SU-DHL-6 (cell line): ENCODE measurements around the gene SHISA7.

Experiments
- H2AFZ ChIP-seq: fragments of 200-600 bp; sonication (generic); 2 replicates; pipeline ENCODE4 v1.6.1; 2014; ENCODE audit warnings: low read depth, mild to moderate bottlenecking, moderate library complexity, mixed read lengths, antibody characterized with exemption, low read length; ENCODE audit not compliant: severe bottlenecking
- H3F3A ChIP-seq: fragments of 200-600 bp; shearing (Covaris generic); 2 replicates; pipeline ENCODE4 v1.6.0; 2016; ENCODE audit warnings: antibody characterized with exemption, mild to moderate bottlenecking; ENCODE audit not compliant: insufficient read depth
- H3K27ac ChIP-seq: fragments of 200-600 bp; sonication (generic); 2 replicates; pipeline ENCODE4 v1.5.1; 2016; ENCODE audit warnings: low read depth, mild to moderate bottlenecking, low read length, moderate library complexity, mixed read lengths
- H3K27me3 ChIP-seq: fragments of 200-600 bp; sonication (generic), shearing (Covaris generic); 2 replicates; pipeline ENCODE4 v1.6.0; 2014; ENCODE audit warnings: mild to moderate bottlenecking, low read length
- H3K36me3 ChIP-seq: fragments of 200-600 bp; sonication (generic); 2 replicates; pipeline ENCODE4 v1.6.1; 2014; ENCODE audit warnings: mild to moderate bottlenecking, low read length, mixed read lengths
- H3K4me2 ChIP-seq: fragments of 300-600, 200-600 bp; shearing (Covaris generic), sonication (generic); 2 replicates; pipeline ENCODE4 v1.6.0; 2014; ENCODE audit warnings: low read length, low read depth, mild to moderate bottlenecking; ENCODE audit not compliant: poor library complexity, severe bottlenecking
- H3K4me3 ChIP-seq: fragments of 200-600 bp; sonication (generic); 2 replicates; pipeline ENCODE4 v1.5.1; 2014; ENCODE audit warnings: antibody characterized with exemption, low read length, mild to moderate bottlenecking, mixed read lengths; ENCODE audit not compliant: insufficient read depth, poor library complexity, severe bottlenecking
- H3K79me2 ChIP-seq: fragments of 200-600 bp; sonication (generic); 2 replicates; pipeline ENCODE4 v1.6.1; 2014; ENCODE audit warnings: mild to moderate bottlenecking, low read length, moderate library complexity; ENCODE audit not compliant: insufficient read depth
- H3K9ac ChIP-seq: fragments of 200-600 bp; sonication (generic); 2 replicates; pipeline ENCODE4 v1.7.0; 2014; ENCODE audit warnings: mild to moderate bottlenecking, low read length
- H3K9me2 ChIP-seq: fragments of 200-600 bp; sonication (generic); replicated peaks from 2 replicates; pipeline ENCODE4 v1.6.1; 2014; ENCODE audit warnings: low read length; ENCODE audit not compliant: insufficient read depth
- H3K9me3 ChIP-seq: fragments of 200-600 bp; sonication (generic); 2 replicates; pipeline ENCODE4 v1.6.1; 2014; ENCODE audit warnings: low read length, mixed read lengths; ENCODE audit not compliant: insufficient read depth
- H4K20me1 ChIP-seq: fragments of 200-600 bp; sonication (generic); 2 replicates; pipeline ENCODE4 v1.6.1; 2014; ENCODE audit warnings: low read depth, mild to moderate bottlenecking, antibody characterized with exemption, low read length, moderate library complexity, mixed read lengths
- CTCF ChIP-seq: fragments of 200-600 bp; sonication (generic); IDR thresholded peaks from one replicate; pipeline ENCODE4 v1.5.1; 2017; ENCODE audit warnings: antibody characterized with exemption, mild to moderate bottlenecking, low read length, moderate library complexity; ENCODE audit not compliant: insufficient read depth, poor library complexity, severe bottlenecking
- EZH2phosphoT487 ChIP-seq: fragments of 200-600 bp; sonication (generic), shearing (Covaris generic); conservative IDR thresholded peaks from 2 replicates; pipeline ENCODE4 v1.6.1; 2018; ENCODE audit warnings: mild to moderate bottlenecking, antibody characterized with exemption, low read length, moderate library complexity, mixed read lengths

Gene SHISA7

DNA sequence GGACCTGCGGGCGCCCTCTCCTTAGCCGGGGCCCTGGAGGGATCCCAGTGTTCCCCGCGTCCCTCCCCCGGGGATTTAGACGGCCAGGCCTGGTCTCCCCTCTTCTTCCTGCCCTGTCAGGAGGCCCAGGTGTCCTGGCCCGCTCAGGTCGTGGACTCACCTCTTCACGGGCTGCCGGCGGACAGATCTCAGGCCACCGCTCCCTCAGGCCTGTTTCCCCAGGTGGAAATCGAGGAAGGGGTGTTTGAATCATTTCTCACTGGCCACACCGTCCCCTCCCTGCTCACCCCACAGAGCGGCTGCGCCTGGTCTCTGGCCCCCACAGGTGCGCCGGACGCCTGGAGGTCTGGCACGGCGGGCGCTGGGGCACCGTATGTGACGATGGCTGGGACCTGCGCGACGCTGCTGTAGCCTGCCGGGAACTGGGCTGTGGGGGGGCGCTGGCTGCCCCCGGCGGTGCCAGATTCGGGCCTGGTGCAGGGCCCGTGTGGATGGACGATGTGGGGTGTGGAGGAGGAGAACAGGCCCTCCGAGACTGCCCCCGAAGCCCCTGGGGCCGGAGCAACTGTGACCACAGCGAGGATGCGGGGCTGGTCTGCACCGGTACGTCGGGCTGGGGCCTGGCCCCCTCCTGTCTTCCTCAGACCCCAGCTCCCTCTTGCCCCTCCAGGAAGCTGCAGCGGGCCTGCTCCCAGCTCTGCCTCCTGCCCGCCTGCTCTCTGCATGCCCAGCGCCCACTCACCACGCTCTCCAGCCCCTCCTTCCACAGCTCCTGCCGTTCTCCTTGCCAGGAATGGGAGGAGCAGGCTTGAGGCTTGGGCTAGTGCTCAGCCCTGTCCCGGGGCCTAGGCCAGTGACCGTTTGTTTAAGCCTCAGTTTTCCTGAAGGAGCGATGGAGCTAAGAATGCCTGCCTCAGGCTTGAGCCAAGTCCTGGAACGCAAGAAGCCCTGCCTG lies 47.7 kb upstream of the SHISA7 start:
- TF ChIP-seq EZH2phosphoT487: no peak
- TF ChIP-seq CTCF: no peak
- H4K20me1 ChIP-seq: no peaks in the 10 kb centered on the region
- no peak overlapping the region for H3K4me2 ChIP-seq
- no peaks in the 10 kb centered on the region for H3K79me2 ChIP-seq
- no peak overlapping the region for H3K9ac ChIP-seq
- no peaks in the 10 kb centered on the region for H3K36me3 ChIP-seq
- 0 out of 2 replicates have a peak, but pooled peaks cover 3% of the 10 kb centered on the region for H3F3A ChIP-seq
- no peak overlapping the region for H2AFZ ChIP-seq
- H3K27ac ChIP-seq: no peak overlapping the region
- no peaks in the 10 kb centered on the region for H3K9me2 ChIP-seq
- H3K27me3 ChIP-seq: no peaks in the 10 kb centered on the region
- no peak overlapping the region for H3K4me3 ChIP-seq
- no peaks in the 10 kb centered on the region for H3K9me3 ChIP-seq

DNA sequence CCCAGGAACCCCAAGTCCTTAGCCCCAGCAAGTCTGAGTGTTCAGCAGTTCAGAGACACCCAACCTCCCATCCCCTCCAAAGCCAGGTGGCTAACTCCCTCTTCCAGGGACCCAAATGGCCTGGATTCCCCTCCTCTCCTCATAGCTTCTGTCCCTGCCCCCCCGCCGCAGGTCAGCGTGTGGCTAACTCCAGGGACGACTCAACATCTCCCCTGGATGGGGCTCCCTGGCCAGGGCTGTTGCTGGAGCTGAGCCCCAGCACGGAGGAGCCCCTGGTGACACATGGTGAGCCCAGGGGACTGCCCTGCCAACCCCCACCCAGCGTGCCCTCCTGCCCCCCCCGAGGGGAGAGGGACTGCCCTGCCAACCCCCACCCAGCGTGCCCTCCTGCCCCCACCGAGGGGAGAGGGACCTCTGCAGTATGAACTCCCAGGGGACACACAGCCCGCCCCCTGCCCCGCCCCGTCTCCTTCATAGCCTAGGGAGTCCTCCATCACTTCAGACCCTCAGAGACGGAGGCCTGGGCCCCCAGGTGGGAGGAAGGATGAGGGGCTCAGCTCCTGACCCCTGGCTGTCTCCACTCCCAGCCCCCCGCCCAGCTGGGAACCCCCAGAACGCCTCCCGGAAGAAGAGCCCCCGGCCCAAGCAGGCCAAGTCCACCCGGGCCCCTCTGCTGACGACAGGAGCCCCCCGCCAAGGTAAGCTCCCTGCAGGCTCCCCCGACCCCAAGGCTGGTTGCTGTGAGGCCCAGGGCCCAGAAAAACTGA lies 46.8 kb upstream of the SHISA7 start:
- no peaks in the 10 kb centered on the region for H3K9me2 ChIP-seq
- H3F3A ChIP-seq: 0 out of 2 replicates have a peak, but pooled peaks cover 3% of the 10 kb centered on the region
- no peak overlapping the region for H3K4me2 ChIP-seq
- H3K27ac ChIP-seq: no peak overlapping the region
- no peaks in the 10 kb centered on the region for H3K27me3 ChIP-seq
- no peaks in the 10 kb centered on the region for H3K36me3 ChIP-seq
- TF ChIP-seq EZH2phosphoT487 (no peak), CTCF (no peak)
- no peaks in the 10 kb centered on the region for H3K79me2 ChIP-seq
- H3K9ac ChIP-seq: no peak overlapping the region
- no peaks in the 10 kb centered on the region for H4K20me1 ChIP-seq
- H3K4me3 ChIP-seq: no peak overlapping the region
- no peak overlapping the region for H2AFZ ChIP-seq
- H3K9me3 ChIP-seq: no peaks in the 10 kb centered on the region

DNA sequence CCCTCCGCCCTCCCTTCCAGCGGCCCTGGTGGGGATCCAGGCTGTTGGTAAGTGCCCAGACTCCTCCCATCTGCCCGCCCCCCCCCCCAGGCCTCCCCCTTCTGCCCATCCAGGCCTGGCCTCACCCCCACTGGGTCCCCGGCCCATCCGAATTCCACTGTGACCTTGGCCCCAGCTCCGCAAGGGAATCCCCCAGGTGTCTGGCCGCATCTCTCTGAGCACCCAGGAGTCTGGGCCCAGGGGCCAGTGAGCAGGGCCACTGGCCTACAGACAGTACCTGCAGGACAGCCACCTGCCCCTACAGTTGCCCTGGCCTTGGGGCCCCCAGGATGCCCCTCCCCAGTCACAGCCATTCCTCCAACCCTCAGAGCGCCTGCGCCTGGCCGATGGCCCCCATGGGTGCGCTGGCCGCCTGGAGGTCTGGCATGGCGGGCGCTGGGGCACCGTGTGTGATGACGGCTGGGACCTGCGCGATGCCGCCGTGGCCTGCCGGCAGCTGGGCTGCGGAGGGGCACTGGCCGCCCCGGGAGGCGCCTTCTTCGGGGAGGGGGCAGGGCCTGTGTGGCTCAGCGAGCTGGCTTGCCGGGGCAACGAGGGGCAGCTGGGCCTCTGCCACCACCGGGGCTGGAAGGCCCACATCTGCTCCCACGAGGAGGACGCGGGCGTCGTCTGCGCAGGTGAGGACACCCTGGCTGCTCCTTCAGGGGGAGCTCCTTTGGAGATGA lies 46.0 kb upstream of the SHISA7 start:
- no peak overlapping the region for H3K4me2 ChIP-seq
- no peak overlapping the region for H3K4me3 ChIP-seq
- H3K9me2 ChIP-seq: no peaks in the 10 kb centered on the region
- no peaks in the 10 kb centered on the region for H3K36me3 ChIP-seq
- H4K20me1 ChIP-seq: no peaks in the 10 kb centered on the region
- no peaks in the 10 kb centered on the region for H3K9me3 ChIP-seq
- TF ChIP-seq EZH2phosphoT487 (no peak), CTCF (no peak)
- no peak overlapping the region for H3K27ac ChIP-seq
- H3K27me3 ChIP-seq: no peaks in the 10 kb centered on the region
- H3K79me2 ChIP-seq: no peaks in the 10 kb centered on the region
- 0 out of 2 replicates have a peak, but pooled peaks cover 3% of the 10 kb centered on the region for H3F3A ChIP-seq
- no peak overlapping the region for H2AFZ ChIP-seq
- H3K9ac ChIP-seq: no peak overlapping the region
